Type B pancreatic cell (in vitro differentiated cells): Measurements from ENCODE around the gene CST7. TPM values are rescaled to one million over a fixed set of nuclear protein-coding genes. Genes with fewer than 3 reads are reported as not detected.

Experiments
- DNase-seq: peaks from one replicate; pipeline ENCODE4 v3.0.0; 2021; ENCODE audit warnings: mixed read lengths; ENCODE audit not compliant: unreplicated experiment; ENCODE audit errors: extremely low spot score
- H3K27ac Mint-ChIP-seq: 2 replicates; pipeline ENCODE4 v1.8.0; 2021; ENCODE audit warnings: mild to moderate bottlenecking, mixed read lengths
- H3K27me3 Mint-ChIP-seq: 2 replicates; pipeline ENCODE4 v1.8.0; 2021; ENCODE audit warnings: mixed read lengths
- H3K36me3 Mint-ChIP-seq: 2 replicates; pipeline ENCODE4 v1.8.0; 2021; ENCODE audit warnings: mixed read lengths
- H3K4me1 Mint-ChIP-seq: one replicate; pipeline ENCODE4 v1.8.0; 2021; ENCODE audit warnings: mixed read lengths; ENCODE audit not compliant: unreplicated experiment
- H3K4me3 Mint-ChIP-seq: 2 replicates; pipeline ENCODE4 v1.8.0; 2021; ENCODE audit warnings: mild to moderate bottlenecking, mixed read lengths
- H3K9me3 Mint-ChIP-seq: 2 replicates; pipeline ENCODE4 v1.8.0; 2021; ENCODE audit warnings: mixed read lengths
- total RNA-seq: library from RNA; stranded (reverse); gene quantifications from 2 replicates; pipeline ENCODE4 v1.2.1, GENCODE V29; 2021; ENCODE audit warnings: low replicate concordance
- TF ChIP-seq, protein P1 (sequence below): fragments of 200-600 bp; sonication (generic); conservative IDR thresholded peaks from 2 replicates; pipeline ENCODE4 v1.5.0; 2021; ENCODE audit warnings: antibody characterized with exemption, mild to moderate bottlenecking

Gene CST7
- total RNA-seq, 1 donor from 2014 or later = not detected

DNA sequence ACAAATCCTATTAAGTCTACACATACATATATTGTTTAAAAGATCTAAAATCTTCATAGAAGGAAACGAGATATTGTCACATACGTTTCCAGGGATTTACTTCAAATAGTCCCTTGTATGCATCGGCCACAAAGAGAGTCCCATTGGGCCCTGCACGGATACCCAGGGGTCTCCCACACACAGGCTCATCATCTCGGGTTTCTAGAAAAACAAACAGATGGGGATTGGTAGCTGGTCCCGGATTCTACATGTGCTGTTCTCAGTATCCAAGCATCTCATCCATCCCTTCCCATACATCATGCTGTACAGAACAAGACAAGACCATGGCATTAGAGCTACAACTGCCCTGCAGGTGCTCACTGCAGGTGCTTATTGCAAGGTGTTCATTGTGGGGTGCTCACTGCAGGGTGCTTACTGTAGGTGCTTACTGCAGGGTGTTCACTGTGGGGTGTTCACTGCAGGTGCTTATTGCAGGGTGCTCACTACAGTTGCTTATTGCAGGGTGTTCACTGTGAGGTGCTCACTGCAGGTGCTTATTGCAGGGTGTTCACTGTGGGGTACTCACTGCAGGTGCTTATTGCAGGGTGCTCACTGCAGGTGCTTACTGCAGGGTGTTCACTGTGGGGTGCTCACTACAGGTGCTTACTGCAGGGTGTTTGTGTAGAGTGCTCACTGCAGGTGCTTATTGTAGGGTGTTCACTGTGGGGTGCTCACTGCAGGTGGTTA, 22.5 kb downstream of the CST7 start:
- Mint-ChIP-seq H3K9me3 (peaks cover 4% of the 10 kb centered on the region), H3K4me3 (no peak overlapping the region), H3K27me3 (no peaks in the 10 kb centered on the region), H3K4me1 (no peaks in the 10 kb centered on the region), H3K27ac (no peak overlapping the region), H3K36me3 (peaks cover 49% of the 10 kb centered on the region)
- TF ChIP-seq, protein P1, sequence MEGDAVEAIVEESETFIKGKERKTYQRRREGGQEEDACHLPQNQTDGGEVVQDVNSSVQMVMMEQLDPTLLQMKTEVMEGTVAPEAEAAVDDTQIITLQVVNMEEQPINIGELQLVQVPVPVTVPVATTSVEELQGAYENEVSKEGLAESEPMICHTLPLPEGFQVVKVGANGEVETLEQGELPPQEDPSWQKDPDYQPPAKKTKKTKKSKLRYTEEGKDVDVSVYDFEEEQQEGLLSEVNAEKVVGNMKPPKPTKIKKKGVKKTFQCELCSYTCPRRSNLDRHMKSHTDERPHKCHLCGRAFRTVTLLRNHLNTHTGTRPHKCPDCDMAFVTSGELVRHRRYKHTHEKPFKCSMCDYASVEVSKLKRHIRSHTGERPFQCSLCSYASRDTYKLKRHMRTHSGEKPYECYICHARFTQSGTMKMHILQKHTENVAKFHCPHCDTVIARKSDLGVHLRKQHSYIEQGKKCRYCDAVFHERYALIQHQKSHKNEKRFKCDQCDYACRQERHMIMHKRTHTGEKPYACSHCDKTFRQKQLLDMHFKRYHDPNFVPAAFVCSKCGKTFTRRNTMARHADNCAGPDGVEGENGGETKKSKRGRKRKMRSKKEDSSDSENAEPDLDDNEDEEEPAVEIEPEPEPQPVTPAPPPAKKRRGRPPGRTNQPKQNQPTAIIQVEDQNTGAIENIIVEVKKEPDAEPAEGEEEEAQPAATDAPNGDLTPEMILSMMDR = no peak
- no peak for DNase-seq

DNA sequence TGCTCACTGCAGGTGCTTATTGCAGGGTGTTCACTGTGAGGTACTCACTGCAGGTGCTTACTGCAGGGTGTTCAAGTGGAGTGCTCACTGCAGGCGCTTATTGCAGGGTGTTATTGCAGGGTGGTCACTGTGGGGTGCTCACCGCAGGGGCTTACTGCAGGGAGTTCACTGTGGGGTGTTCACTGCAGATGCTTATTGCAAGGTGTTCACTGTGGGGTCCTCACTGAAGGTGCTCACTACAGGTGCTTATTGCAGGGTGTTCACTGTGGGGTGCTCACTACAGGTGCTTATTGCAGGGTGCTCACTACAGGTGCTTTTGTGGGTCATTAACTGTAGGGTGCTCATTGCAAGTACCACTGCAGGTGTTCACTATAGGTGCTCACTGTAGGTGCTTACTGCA, 23.3 kb downstream of the CST7 start:
- no peak overlapping the region for H3K4me3 Mint-ChIP-seq
- H3K27ac Mint-ChIP-seq = no peak overlapping the region
- H3K27me3 Mint-ChIP-seq = no peaks in the 10 kb centered on the region
- DNase-seq = no peak
- H3K36me3 Mint-ChIP-seq = peaks cover 56% of the 10 kb centered on the region
- TF ChIP-seq, protein P1 = no peak
- H3K4me1 Mint-ChIP-seq = no peaks in the 10 kb centered on the region
- H3K9me3 Mint-ChIP-seq = peaks cover 8% of the 10 kb centered on the region

DNA sequence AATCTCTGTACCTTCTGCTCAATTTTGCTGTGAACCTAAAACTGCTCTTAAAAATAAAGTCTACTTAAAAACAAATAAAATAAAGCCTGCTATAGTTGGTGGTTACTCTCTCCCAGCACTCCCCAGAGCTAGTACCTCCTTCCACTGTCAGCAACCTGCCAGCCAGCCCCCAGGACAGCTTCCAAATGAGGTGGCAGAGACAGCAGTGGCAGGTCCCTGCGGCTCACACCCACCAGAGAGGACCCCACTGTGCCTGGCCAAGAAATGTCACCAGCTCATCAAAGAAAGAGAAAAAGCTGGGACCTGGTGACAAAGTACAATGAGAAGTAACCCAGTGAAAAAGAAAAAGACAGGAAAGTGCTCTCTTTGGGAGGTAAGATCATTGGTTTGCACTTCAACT, 28.3 kb downstream of the CST7 start:
- TF ChIP-seq, protein P1 = no peak
- H3K4me1 Mint-ChIP-seq = no peaks in the 10 kb centered on the region
- H3K9me3 Mint-ChIP-seq = peaks cover 16% of the 10 kb centered on the region
- no peak for DNase-seq
- no peaks in the 10 kb centered on the region for H3K27me3 Mint-ChIP-seq
- no peak overlapping the region for H3K4me3 Mint-ChIP-seq
- H3K36me3 Mint-ChIP-seq = peaks cover 74% of the 10 kb centered on the region
- H3K27ac Mint-ChIP-seq = no peak overlapping the region

DNA sequence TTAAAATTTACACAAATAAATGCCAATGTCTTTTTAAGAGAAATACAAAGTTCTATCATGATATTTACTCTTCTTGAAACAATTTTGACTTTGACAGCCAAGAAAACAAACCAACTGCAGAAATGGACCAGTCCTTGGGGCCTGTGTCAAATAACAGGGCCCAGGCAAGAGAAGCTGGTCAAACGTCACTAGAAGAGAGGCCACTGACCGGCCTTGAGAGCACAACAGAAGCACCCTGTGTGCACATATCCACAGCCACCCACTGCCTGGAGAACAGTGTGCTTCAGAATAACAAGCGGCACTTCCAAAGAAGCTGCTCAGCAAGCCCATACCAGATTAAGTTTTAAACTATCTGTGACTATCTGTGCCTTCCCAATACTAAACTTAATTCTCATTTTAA, 28.7 kb downstream of the CST7 start:
- peaks cover 79% of the 10 kb centered on the region for H3K36me3 Mint-ChIP-seq
- no peak for DNase-seq
- TF ChIP-seq, protein P1 = no peak
- no peaks in the 10 kb centered on the region for H3K27me3 Mint-ChIP-seq
- peaks cover 16% of the 10 kb centered on the region for H3K9me3 Mint-ChIP-seq
- H3K27ac Mint-ChIP-seq = no peak overlapping the region
- no peak overlapping the region for H3K4me3 Mint-ChIP-seq
- H3K4me1 Mint-ChIP-seq = no peaks in the 10 kb centered on the region

DNA sequence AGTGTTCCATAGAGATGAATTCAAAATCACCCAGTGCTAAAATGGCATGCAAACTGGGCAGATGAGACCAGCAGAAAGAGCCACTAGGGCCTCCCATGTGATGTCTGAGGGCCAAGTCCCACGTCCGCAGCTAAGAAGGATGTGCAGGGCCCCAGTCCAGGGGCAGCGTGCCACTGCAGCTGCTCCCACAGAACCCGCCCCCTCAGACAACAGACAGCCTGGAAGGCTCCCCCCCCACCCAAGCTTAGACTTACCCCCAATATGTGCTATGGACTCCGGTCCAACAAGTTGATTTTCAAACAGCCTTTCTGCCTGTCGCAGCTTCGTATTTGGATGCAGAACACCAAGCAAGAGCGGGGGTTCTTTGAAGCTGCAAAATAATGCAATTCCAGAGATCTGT, 29.4 kb downstream of the CST7 start:
- Mint-ChIP-seq H3K9me3 (peaks cover 16% of the 10 kb centered on the region), H3K4me1 (no peaks in the 10 kb centered on the region), H3K36me3 (peaks cover 77% of the 10 kb centered on the region), H3K27me3 (no peaks in the 10 kb centered on the region), H3K4me3 (no peak overlapping the region), H3K27ac (no peak overlapping the region)
- TF ChIP-seq, protein P1 = no peak
- DNase-seq = no peak
